ENCODE data around the gene STARD3.
"Not testable (repeated sequence)": the region's sequence is repeated elsewhere in the genome, so short reads cannot be mapped to it uniquely, and the experiment has no call there.

The STARD3 gene

DNA sequence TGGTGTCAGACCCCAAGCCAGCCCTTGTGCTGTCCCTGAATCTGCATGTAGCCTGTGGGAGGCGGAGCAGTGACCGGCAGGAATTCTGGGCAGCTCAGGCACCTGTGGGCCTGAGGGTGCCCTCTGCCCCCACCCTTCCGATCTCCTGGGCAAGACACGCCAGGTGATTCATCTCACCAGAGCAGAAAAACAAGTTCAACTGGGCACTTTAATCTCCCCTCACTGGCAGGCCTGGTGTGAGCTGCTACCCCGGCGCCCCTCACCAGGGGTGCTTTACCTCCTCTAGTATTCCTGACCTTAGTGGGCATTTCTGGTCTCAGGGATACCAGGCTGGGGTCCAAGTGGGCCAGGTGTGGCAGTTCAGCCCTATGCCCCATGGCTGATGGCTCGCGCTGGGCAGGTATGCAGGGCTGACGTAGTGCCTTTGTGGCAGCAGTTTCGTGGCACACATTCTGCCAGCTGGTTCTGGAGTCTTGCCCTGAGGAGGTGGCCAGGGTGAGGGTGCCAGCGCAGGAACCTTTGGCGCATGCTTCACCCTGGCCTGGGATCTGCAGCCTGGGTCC is 68.9 kb downstream of the STARD3 start:
- no peak for DNase-seq (ENCODE audit: low spot score)

DNA sequence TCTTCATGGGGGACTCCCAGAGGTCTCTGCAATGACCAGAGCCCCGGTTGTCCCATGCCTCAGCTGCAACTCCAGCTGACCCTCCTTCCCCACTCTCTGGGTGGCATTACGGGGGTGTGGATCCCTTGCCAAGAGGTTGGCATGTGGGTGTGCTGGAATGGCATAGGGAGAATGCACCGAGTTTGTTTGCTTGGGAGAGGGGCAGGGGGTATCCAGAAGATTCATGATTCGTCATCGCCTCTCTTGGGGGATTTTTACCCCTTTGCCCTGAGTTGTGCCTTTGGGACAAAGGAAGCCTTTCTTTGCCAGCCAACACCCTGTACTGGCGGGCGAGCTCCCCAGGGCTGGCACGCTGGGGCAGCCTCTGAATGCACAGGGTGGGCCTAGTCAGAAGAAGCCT is 69.4 kb downstream of the STARD3 start:
- no peak for DNase-seq (ENCODE audit: low spot score)
- no peak for TF ChIP-seq CTCF (IDR thresholded peaks at IDR 0.05; ENCODE audit: extremely low read depth, missing control alignments)

More for the DNA sequence above, 68.9 kb downstream of the STARD3 start:
- no peak for TF ChIP-seq CTCF (IDR thresholded peaks at IDR 0.05; ENCODE audit: extremely low read depth, missing control alignments)

DNA sequence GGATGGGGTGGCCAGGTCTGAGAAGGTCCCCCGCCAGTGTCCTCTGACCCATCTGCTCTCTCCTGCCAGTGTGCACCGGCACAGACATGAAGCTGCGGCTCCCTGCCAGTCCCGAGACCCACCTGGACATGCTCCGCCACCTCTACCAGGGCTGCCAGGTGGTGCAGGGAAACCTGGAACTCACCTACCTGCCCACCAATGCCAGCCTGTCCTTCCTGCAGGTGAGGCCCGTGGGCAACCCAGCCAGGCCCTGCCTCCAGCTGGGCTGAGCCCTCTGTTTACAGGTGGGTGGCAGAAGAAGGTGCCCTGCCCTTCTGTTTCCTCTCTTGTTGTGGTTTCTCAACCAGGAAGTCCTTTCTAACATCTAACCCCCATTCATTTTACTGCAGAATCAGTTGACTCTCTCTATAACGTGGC is 70.0 kb downstream of the STARD3 start:
- no peak for TF ChIP-seq CTCF (IDR thresholded peaks at IDR 0.05; ENCODE audit: extremely low read depth, missing control alignments)

GRCh38 chr17:39709319-39709997 is 72.5 kb downstream of the STARD3 start:
- no peak for TF ChIP-seq CTCF (IDR thresholded peaks at IDR 0.05; ENCODE audit: extremely low read depth, missing control alignments)
- DNase-seq (ENCODE audit: low spot score) = no peak

More for the DNA sequence above, 70.0 kb downstream of the STARD3 start:
- no peak for DNase-seq (ENCODE audit: low spot score)

GRCh38 chr17:39709998-39710964 is 73.3 kb downstream of the STARD3 start:
- DNase-seq (ENCODE audit: low spot score) = no peak
- no peak for TF ChIP-seq CTCF (IDR thresholded peaks at IDR 0.05; ENCODE audit: extremely low read depth, missing control alignments)

DNA sequence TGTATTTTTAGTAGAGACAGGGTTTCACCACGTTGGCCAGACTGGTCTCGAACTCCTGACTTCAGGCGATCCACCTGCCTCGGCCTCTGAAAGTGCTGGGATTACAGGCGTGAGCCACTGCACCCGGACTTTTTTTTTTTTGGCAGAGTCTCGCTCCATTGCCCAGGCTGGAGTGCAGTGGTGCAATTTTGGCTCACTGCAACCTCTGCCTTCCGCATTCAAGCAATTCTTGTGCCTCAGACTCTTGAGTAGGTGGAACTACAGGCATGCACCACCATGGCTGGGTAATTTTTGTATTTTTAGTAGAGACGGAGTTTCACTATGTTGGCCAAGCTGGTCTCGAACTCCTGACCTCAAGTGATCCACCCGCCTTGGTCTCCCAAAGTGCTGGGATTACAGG is 74.1 kb downstream of the STARD3 start:
- DNase-seq (ENCODE audit: low spot score) = not testable (repeated sequence)

GRCh38 chr17:39711851-39712250 is 74.9 kb downstream of the STARD3 start:
- no peak for TF ChIP-seq CTCF (IDR thresholded peaks at IDR 0.05; ENCODE audit: extremely low read depth, missing control alignments)
- DNase-seq (ENCODE audit: low spot score) = no peak
